Right lobe of liver (tissue), 6 donors: ENCODE data around the gene CFAP221. TPM values are rescaled to one million over a fixed set of nuclear protein-coding genes. Genes with fewer than 3 reads are reported as not detected.

Source experiments
- ATAC-seq, 4 donors: fragments of 200-7000 bp; cut with Tn5 transposase; one replicate each; pipeline ENCODE4 v1.9.1; 2020; ENCODE audit warnings: mild to moderate bottlenecking in 4 of 4, moderate library complexity in 4 of 4
- DNase-seq, 3 donors: peaks; one replicate each; pipeline ENCODE4 v3.0.0-alpha.2; 2020
- H3K27ac ChIP-seq, 3 donors: fragments of 200-600 bp; one replicate each; pipeline ENCODE4 v1.8.0; 2022
- H3K27me3 ChIP-seq, 2 donors: fragments of 200-600 bp; one replicate each; pipeline ENCODE4 v1.8.0; 2022
- H3K36me3 ChIP-seq, 4 donors: fragments of 200-600 bp; sonication (generic) in 1 of 4; one replicate each; pipeline versions ENCODE4 v1.5.1 to v1.8.0; 2017 to 2022; ENCODE audit warnings: control low read depth in 1 of 4
- H3K4me1 ChIP-seq, 4 donors: fragments of 200-600 bp; sonication (generic) in 1 of 4; one replicate each; pipeline versions ENCODE4 v1.5.1 to v1.8.0; 2017 to 2022; ENCODE audit warnings: control low read depth in 1 of 4
- H3K4me3 ChIP-seq, 3 donors: fragments of 200-600 bp; one replicate each; pipeline ENCODE4 v1.8.0; 2022
- H3K9me3 ChIP-seq, 4 donors: fragments of 200-600 bp; sonication (generic) in 1 of 4; one replicate each; pipeline versions ENCODE4 v1.5.1 to v1.8.0; 2017 to 2022; ENCODE audit warnings: control low read depth in 1 of 4
- POLR2A ChIP-seq: fragments of 450-650 bp; IDR thresholded peaks from one replicate; pipeline ENCODE4 v1.6.1; 2017; ENCODE audit warnings: antibody characterized with exemption, mild to moderate bottlenecking
- WGBS: methylation state at CpG from one replicate; pipeline ENCODE4 v1.1.6; 2018; ENCODE audit warnings: low coverage, low lambda C conversion rate; ENCODE audit not compliant: insufficient coverage; ENCODE audit errors: missing lambda C conversion rate; 5-methylcytosine and 5-hydroxymethylcytosine counted together
- intact Hi-C, 2 donors: fragments of 100-400 bp; cut with DNase I; formaldehyde crosslinking; loops; one replicate each; pipeline versions ENCODE4 v1.11.2 to v1.14.1; 2022
- total RNA-seq, 6 experiments: library from RNA; depleted of rRNA in 2 of 6; stranded (reverse); fragments of >200 nt in 2 of 6; fragmentation: NEBNext Ultra II Directional in 3 of 6; extraction: Animal tissue kit (Norgen Biotek cat#: 25700) in 3 of 6; gene quantifications; one replicate each; pipeline versions ENCODE4 v1.1.0 to v1.2.4, GENCODE V29; 2016 to 2023
- TF ChIP-seq, protein P1 (sequence below), 4 donors: fragments of 200-600 bp in 3 of 4; fragments of 450-650 bp in 1 of 4; IDR thresholded peaks; one replicate each; pipeline versions ENCODE4 v1.5.1 to v1.8.0; 2016 to 2022; ENCODE audit warnings: antibody characterized with exemption in 4 of 4, mild to moderate bottlenecking in 2 of 4
- donor health status: DM: no; HTN: yes; CAD: no.
- donor health status: DM: no; HTN: no; CAD: no.
- donor health status: DM: no; HTN: no; CAD: no.
- donor health status: DM: no; HTN: yes; CAD: no.
- donor health status: DM: no; HTN: yes; CAD: no.

The CFAP221 gene
- total RNA-seq, 6 experiments from 2014 or later: 0.56 to 5.8 (median 2.4) TPM

DNA sequence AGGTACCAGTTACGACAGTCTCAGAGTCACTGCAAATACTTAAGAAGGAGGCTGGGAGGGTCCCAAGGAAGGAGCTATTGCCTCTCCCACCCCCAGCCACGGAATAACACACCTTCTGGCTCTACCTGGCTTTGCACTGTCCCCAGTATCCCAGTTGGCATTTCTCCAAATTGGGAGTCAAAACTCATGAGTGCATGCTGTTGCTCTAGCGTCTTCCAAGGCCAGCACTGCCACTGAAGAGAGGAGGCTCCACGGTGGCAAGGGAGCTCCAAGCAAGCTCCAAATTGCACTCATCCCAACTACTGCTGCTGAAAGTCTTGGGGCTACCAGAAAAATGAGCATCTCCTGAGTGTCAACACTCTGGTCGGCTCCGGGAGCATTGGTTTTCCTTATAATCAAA lies 21.6 kb upstream of the CFAP221 start:
- no peaks in the 10 kb centered on the region for H3K36me3 ChIP-seq
- H3K4me3 ChIP-seq: no peak overlapping the region
- H3K4me1 ChIP-seq: peaks cover 0 to 7% (median 0%) of the 10 kb centered on the region in 4 donors
- no peak for DNase-seq
- TF ChIP-seq POLR2A: no peak
- TF ChIP-seq, protein P1, sequence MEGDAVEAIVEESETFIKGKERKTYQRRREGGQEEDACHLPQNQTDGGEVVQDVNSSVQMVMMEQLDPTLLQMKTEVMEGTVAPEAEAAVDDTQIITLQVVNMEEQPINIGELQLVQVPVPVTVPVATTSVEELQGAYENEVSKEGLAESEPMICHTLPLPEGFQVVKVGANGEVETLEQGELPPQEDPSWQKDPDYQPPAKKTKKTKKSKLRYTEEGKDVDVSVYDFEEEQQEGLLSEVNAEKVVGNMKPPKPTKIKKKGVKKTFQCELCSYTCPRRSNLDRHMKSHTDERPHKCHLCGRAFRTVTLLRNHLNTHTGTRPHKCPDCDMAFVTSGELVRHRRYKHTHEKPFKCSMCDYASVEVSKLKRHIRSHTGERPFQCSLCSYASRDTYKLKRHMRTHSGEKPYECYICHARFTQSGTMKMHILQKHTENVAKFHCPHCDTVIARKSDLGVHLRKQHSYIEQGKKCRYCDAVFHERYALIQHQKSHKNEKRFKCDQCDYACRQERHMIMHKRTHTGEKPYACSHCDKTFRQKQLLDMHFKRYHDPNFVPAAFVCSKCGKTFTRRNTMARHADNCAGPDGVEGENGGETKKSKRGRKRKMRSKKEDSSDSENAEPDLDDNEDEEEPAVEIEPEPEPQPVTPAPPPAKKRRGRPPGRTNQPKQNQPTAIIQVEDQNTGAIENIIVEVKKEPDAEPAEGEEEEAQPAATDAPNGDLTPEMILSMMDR (IDR thresholded peaks at IDR 0.05): no peak
- WGBS: 22% methylated on average over 3 of the region's 6 CpGs
- no peak overlapping the region for H3K27ac ChIP-seq
- no peaks in the 10 kb centered on the region for H3K27me3 ChIP-seq
- ATAC-seq: no peak
- no peaks in the 10 kb centered on the region for H3K9me3 ChIP-seq
- intact Hi-C loops: no loop called here

DNA sequence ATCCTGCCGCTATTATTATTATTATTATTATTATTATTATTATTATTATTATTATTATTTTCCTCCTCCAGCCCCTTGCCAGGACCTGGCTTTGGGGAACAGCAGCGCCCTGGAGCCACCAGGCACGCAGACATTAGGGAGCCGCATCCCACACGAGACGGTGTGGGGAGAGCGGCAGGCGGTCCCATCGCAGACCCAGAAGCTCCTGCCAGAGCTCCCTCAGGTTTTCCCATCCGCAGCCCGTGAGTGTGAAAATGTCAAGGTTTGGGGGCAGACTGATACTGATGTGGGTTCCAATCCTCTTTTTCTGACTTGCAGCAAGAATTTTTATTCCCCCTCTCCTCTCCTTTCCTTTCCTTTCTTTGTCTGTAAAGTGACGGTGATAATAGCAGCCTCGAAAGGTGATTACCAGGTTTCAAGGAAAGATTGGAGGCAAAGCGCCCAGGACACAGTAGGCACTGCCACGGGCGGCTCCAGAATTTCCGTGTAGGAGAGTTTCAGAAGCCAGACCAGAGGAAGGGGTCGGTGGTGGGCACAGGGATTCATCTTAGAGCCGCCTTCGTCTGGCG lies 20.8 kb upstream of the CFAP221 start:
- Histone ChIP-seq H3K27ac (no peak overlapping the region), H3K9me3 (no peaks in the 10 kb centered on the region), H3K36me3 (no peaks in the 10 kb centered on the region), H3K27me3 (no peaks in the 10 kb centered on the region), H3K4me1 (peaks cover 0 to 7% (median 0%) of the 10 kb centered on the region in 4 donors), H3K4me3 (no peak overlapping the region)
- intact Hi-C loops: no loop called here
- no peak for ATAC-seq
- DNase-seq: no peak
- 12% methylated on average over 20 of the region's 21 CpGs for WGBS
- TF ChIP-seq POLR2A: no peak
- TF ChIP-seq, protein P1 (IDR thresholded peaks at IDR 0.05): no peak

DNA sequence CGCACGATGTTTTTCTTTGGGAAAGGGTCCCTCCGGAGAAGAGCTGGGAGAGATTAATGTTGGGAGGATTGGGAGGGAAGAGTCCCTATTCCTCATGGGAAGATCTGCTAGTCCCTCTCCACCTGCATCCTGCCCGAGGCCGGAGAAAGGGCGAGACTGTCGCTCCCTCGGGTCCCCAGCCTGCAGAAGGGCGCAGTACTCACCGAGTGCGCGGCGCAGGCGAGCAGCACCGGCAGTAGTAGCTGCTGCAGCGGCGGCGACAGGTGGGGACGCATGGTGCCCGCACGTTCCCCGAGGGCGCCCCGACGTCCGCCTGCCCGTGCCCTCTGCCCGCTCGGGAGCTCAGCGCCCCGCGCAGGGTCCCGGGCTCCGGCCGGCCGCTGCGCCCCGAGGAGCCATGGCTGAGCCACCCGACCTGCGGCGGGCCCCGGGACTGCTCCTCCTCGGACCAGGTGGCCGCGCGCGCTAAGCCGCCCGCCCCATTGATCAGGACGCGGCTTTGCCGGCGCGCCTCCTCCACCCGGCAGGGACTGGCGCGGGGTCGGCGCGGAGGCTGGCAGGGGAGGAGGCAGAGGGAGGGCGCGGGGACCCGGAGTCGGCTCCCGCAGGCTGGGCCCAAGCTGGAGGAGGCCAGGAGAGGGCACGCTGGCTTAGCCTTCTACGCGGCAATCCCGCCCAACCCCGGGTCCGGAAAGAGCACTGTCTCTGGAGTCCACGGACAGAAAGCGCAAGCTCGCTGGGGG lies 20.1 kb upstream of the CFAP221 start, which contains the start of gene SCTR:
Gene SCTR, minus strand, starts transcription at position 532 of the 743 bp plus-strand sequence. Its CDS starts 257 bp downstream, at position 275.
- TF ChIP-seq, protein P1 (IDR thresholded peaks at IDR 0.05): no peak
- TF ChIP-seq POLR2A: no peak
- Histone ChIP-seq H3K9me3 (no peaks in the 10 kb centered on the region), H3K27ac (no peak within 1 kb of the TSS), H3K36me3 (no peaks in the 10 kb centered on the region), H3K27me3 (no peaks in the 10 kb centered on the region), H3K4me3 (no peak within 1 kb of the TSS), H3K4me1 (peaks cover 0 to 7% (median 0%) of the 10 kb centered on the region in 4 donors)
- 6% methylated on average over 3 of the region's 74 CpGs for WGBS
- intact Hi-C loops: no loop called here
- ATAC-seq: peak; percentile 42 to 59 (median 50)
- peak in 1 of 3 donors; percentile 23 for DNase-seq

DNA sequence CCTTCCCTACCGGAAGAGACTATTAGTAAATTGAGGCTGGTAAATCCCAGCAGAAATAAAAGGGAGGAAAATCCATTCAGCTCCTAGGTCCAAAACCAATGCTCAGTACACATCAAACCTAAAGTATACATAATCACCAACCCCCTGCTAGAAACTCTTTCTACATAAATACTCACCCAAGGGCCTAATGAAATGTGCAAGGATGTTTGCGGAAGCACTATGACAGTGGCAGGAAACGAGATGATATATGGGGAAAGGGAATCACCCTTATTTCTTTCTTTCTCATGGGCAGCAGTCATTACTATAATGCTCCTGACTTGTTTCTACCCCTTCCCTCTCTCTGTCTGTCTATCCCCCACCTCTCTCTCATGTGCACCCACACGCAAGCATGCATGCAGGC lies 18.6 kb upstream of the CFAP221 start:
- Histone ChIP-seq H3K36me3 (no peaks in the 10 kb centered on the region), H3K9me3 (no peaks in the 10 kb centered on the region), H3K4me1 (peaks cover 0 to 7% (median 0%) of the 10 kb centered on the region in 4 donors), H3K27ac (no peak overlapping the region), H3K27me3 (no peaks in the 10 kb centered on the region), H3K4me3 (no peak overlapping the region)
- DNase-seq: no peak
- intact Hi-C loops: no loop called here
- TF ChIP-seq, protein P1 (IDR thresholded peaks at IDR 0.05): no peak
- TF ChIP-seq POLR2A: no peak
- 65% methylated on average over 4 of the region's 4 CpGs for WGBS
- no peak for ATAC-seq
